ENCODE data around the gene CCDC107. TPM values are rescaled to one million over a fixed set of nuclear protein-coding genes. Genes with fewer than 3 reads are reported as not detected.
A peak's percentile ranks its signal among the peaks of the same experiment; 100 is the strongest.

CCDC107 gene
- total and polyA plus RNA-seq, 2 of the 13 experiments (the other 11 are each of a cell fraction or from before 2014, with no cell fraction given) = 7.1 to 15.2 TPM

- TF ChIP-seq BRF2 (CRISPR knock-in tag; IDR thresholded peaks at IDR 0.05) = no peak; the same call in none of the 2 replicates
- TF ChIP-seq ZNF713 (CRISPR knock-in tag; IDR thresholded peaks at IDR 0.05) = no peak; the same call in 1 of the 2 replicates
- TF ChIP-seq KDM5B (CRISPR knock-in tag; IDR thresholded peaks at IDR 0.05; ENCODE audit: borderline replicate concordance) = peak; percentile 76
- TF ChIP-seq HNRNPUL1 (IDR thresholded peaks at IDR 0.05; ENCODE audit: low read depth, low read length) = 0 out of 2 replicates have a peak, but pooled peaks have one; percentile 51
- TF ChIP-seq ZNF670 (CRISPR knock-in tag; IDR thresholded peaks at IDR 0.05; ENCODE audit: borderline replicate concordance) = no peak; the same call in 1 of the 2 replicates
- no peak for TF ChIP-seq ZSCAN5A (CRISPR knock-in tag; IDR thresholded peaks at IDR 0.05; ENCODE audit: borderline replicate concordance)
- TF ChIP-seq ZNF737 (CRISPR knock-in tag; IDR thresholded peaks at IDR 0.05; ENCODE audit: borderline replicate concordance) = no peak
- TF ChIP-seq ZEB1 (IDR thresholded peaks at IDR 0.05; ENCODE audit: insufficient replicate concordance, low read depth) = no peak
- no peak; the same call in 1 of the 2 replicates for TF ChIP-seq PHF21A (CRISPR knock-in tag; IDR thresholded peaks at IDR 0.05)
- TF ChIP-seq ZNF414 (CRISPR knock-in tag; IDR thresholded peaks at IDR 0.05) = no peak; the same call in 1 of the 2 replicates
- 0 out of 2 replicates have a peak, but pooled peaks have one; percentile 17 for TF ChIP-seq IRF2 (CRISPR knock-in tag; IDR thresholded peaks at IDR 0.05)
- peak; percentile 22; the same call in 1 of the 2 replicates for TF ChIP-seq ETV5 (CRISPR knock-in tag; IDR thresholded peaks at IDR 0.05; ENCODE audit: borderline replicate concordance)
- TF ChIP-seq JARID2 (CRISPR knock-in tag; IDR thresholded peaks at IDR 0.05; ENCODE audit: insufficient replicate concordance) = no peak
- no peak for TF ChIP-seq TCF7L2 (IDR thresholded peaks at IDR 0.05; ENCODE audit: low read depth, low read length)
- TF ChIP-seq CEBPG (CRISPR knock-in tag; IDR thresholded peaks at IDR 0.05) = no peak
- 0 out of 2 replicates have a peak, but pooled peaks have one; percentile 12 for TF ChIP-seq ZFP82 (CRISPR knock-in tag; IDR thresholded peaks at IDR 0.05; ENCODE audit: borderline replicate concordance)
- TF ChIP-seq IKZF4 (CRISPR knock-in tag; IDR thresholded peaks at IDR 0.05; ENCODE audit: borderline replicate concordance, low read depth, not compliant biosample characterization) = no peak
- no peak for TF ChIP-seq MZF1 (CRISPR knock-in tag; IDR thresholded peaks at IDR 0.05; ENCODE audit: borderline replicate concordance)
- no peak for TF ChIP-seq USF2 (IDR thresholded peaks at IDR 0.05; ENCODE audit: low read depth, low read length)
- TF ChIP-seq USF2 (CRISPR knock-in tag; IDR thresholded peaks at IDR 0.05; ENCODE audit: borderline replicate concordance) = no peak
- TF ChIP-seq GPN1 (CRISPR knock-in tag; IDR thresholded peaks at IDR 0.05; ENCODE audit: borderline replicate concordance) = no peak
Measured at GRCh38 chr9:35658137-35658967, at the start of gene CCDC107 (continued).
